Hematopoietic multipotent progenitor cell treated with erythropoietin and hydrocortisone succinate and interleukin-3 and kit ligand, for 8 days (in vitro differentiated cells): ENCODE measurements around the gene SLC22A3.
"Not testable (repeated sequence)": the region's sequence is repeated elsewhere in the genome, so short reads cannot be mapped to it uniquely, and the experiment has no call there.

ENCODE experiments used
- DNase-seq: peaks from one replicate; pipeline ENCODE4 v3.0.0-alpha.2; 2015

SLC22A3 gene

DNA sequence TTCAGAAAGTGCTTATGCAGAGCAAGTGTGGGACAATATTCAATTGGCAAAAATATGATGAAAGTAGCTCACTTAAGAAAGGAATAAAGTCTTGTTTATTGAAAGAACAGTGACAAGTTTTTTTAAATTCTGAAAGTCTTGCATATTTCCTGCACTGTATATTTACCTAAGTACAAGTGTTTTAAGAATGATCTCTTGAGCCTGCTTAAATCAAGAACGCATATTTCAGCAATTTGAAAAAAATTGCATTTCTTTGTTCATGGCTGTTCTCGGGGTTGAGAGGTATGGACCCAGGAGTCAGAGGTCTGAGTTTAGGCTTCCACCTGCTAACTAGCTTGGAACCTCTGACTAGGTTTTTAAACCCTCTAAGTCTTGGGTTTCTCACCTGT is 27.4 kb downstream of the SLC22A3 start:
- no peak for DNase-seq

DNA sequence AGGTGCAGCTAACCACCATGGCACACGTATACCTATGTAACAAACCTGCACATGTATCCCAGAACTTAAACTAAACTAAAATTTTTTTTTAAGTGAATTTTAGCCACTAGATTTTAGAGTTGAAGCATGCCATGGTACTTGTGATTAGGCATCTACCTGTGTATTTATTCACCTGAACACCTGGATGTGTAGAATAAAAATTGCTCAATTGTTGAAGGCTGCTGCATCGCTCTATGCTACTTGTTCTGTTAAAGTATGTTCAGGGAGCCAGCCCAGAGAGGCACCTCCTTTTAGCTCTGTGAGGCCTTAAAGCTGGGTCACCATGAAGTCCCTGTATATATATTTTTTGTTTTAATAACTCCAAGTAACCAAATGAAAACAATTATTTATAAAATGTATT is 28.3 kb downstream of the SLC22A3 start:
- DNase-seq = no peak

DNA sequence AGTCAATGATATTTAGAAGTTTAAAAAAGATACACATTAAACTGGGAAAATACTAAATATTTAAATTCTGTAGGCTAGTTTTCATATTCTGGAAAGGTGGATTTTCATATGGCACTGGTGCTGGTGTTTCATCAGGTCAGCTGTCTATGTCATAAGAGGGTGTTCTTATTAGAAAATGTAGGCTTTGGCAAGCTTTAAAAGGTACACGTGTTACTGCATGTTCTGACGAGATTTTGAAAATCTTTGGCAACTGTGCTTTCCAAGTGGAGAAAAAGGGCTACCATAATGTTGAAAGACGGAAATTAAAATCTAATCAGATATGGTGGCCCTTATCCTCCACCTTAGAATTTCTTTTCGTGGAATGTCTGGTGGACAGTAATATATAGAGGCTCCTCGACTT is 30.0 kb downstream of the SLC22A3 start:
- DNase-seq = no peak

DNA sequence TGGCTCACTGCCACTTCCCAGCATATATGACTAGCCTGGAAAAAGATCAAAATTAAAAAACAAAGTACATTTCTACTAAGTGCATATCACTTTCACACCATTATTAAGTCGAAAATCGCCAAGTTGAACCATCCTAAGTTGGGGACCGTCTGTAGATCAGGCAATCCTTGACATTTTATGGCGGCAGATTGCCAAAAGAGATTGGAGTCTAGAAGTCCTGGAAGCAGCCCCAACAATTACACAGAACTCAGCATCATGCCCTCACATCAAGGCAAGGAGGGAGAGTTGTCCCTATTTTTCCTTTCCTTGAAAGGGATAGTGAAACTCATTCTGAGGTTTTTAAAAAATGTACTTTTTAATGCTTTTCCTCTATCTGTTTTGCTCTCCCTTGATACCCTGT is 30.7 kb downstream of the SLC22A3 start:
- no peak for DNase-seq

DNA sequence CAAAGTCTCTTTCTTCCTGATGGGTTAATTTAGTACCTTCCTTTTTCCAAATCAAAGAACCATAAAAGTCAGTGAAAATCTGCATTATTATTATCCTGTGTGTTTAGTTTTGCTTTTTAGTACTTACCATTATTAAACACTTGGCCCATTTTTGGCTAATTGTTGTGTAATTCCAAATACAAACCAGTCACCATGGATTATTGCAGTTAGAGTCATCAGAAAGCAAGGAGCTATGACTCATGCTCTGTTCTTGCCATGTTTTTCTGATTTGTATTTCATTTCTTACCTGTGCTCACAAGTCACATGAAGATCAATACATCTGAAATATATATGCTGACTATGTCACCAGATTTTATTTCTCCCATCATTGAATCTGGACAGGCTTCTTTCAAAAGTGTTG is 31.3 kb downstream of the SLC22A3 start:
- no peak for DNase-seq

DNA sequence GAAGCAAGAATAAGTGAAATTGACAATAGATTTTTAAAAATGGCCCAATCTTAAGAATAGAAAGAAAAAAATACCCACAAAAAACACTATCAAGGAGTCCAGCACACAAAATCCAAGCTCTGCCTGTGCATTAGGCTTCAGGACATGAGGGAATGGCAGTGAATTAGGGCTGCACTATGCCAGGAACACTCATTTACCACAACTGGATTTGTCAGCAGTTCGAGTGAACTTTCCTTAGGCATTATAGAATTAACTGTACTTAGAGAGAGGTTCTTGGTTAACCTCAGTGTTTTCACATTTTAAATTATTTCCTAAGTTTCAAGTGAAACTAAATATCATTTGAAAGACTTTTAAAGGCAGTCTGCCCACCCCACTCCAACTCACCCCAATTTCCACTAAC is 34.8 kb downstream of the SLC22A3 start:
- DNase-seq = no peak

DNA sequence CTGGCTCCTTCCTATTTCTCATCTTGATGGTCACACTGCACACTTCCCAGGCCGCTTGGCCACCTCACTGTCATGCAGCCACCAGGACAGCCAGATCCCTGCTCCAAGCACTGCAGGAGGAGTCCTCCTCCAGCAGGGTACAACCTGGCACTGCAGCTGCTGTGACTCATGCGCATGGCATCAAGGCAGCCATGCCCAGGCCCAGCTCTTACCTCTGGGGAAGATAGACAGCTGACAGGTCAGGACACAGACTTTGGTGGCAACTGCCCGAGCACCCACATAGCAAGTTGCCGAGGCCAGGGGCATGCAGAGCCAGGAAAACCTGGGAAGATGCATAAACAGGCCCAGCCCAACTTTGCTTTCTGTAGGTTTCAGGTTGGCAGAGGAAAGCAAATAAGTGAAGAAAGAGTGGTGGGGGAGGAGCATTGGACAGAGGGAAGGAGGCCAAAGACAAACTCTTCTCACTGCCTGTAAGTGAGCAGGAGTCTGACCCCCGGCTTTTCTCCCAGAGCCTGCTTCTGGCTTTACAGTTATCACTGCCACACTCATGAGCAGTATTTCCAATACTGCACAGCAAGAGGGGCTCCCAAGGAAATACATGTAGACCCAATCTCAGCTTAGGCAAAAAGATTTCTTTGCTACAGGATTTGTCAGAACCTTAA is 38.8 kb downstream of the SLC22A3 start:
- no peak for DNase-seq

DNA sequence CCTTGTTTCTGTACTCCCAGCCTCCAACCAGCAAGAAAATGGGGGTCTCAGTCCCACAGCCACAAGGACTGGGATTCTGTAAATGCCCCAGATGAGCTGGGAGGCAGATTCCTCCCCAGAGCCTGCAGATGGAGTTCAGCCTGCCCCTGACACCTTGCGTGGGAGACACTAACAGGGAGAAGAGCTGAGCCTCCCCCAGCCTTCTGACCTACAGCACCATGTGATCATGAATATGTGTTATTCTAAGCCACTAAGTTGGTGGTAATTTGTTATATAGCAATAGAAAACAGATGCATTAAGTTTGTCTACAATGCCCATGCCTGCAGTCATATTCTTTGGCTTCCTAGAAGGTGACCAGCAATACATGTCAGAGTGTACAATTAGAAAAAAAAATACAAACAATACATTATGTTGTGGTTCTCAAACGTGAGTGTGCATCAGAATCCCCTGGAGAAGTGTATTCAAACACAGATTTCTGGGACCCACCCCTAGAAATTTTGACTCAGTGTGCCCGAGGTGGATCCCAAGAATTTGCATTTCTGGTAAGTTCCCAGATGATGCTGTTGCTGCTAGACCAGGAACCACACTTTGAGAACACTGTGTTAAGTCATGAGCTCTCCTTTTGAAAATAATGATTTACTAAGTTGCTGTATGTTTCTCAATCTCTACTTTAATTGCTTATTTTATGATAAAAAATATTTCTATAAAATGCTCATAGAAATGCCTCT is 39.9 kb downstream of the SLC22A3 start:
- DNase-seq = no peak

DNA sequence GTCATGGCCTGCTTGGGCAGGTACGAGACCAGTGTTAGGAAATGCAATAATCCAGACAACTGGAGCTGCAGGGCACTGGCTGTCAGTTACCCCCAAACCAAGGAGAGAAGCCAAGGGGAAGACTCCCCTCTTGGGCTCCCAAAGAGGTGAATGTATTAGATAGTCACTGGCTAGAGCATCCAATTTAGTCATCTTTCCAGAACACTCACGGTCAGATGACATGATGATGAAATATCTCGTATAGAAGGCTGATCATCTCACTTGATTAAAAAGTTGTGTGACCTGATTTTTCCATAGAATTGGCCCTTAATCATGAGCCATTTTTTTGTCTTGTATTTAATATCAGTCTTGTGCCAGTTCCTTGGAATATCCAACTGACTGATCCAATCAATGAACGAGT is 40.7 kb downstream of the SLC22A3 start:
- no peak for DNase-seq

DNA sequence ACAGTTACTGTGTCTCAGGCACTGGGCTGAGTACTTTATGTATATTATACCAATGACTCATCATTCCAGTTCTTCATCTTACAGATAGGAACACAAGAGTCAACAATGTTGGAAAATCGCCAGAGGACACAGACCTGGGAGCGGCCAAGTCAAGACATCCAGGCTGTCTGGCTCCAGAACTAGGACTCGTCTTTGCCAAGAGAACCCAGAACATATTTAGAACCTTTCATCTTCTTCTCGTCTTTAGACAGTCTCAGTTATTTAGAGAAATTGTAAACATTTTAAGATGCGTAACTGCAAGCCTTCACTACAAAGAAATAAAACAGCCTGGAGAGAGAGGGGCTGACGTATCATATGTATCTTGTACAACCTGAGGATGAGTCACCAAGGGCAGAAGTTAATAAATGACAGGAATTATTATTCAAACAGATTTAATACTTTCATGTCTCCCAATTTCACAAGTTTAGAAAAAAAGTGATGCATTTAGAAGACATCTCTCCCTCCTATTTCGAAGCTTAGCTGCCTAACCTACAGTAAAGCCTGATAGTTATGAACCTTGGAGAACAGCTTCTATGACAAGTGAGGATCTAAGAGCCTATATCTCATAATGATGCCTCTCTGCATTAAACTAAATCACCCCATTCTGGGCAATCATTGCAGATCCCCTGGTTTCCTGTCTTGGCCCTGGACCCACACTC is 43.4 kb downstream of the SLC22A3 start:
- DNase-seq = no peak

DNA sequence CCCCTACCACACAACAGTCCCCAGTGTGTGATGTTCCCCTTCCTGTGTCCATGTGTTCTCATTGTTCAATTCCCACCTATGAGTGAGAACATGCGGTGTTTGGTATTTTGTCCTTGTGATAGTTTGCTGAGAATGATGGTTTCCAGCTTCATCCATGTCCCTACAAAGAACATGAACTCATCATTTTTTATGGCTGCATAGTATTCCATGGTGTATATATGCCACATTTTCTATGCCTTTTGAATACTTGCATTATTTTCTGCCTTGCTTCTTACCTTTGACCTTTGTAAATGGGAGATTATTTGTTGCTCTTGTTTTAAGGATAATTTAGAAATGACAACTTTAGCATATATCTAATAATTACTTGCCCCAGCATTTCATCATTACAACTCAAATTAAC is 45.3 kb downstream of the SLC22A3 start:
- not testable (repeated sequence) for DNase-seq

DNA sequence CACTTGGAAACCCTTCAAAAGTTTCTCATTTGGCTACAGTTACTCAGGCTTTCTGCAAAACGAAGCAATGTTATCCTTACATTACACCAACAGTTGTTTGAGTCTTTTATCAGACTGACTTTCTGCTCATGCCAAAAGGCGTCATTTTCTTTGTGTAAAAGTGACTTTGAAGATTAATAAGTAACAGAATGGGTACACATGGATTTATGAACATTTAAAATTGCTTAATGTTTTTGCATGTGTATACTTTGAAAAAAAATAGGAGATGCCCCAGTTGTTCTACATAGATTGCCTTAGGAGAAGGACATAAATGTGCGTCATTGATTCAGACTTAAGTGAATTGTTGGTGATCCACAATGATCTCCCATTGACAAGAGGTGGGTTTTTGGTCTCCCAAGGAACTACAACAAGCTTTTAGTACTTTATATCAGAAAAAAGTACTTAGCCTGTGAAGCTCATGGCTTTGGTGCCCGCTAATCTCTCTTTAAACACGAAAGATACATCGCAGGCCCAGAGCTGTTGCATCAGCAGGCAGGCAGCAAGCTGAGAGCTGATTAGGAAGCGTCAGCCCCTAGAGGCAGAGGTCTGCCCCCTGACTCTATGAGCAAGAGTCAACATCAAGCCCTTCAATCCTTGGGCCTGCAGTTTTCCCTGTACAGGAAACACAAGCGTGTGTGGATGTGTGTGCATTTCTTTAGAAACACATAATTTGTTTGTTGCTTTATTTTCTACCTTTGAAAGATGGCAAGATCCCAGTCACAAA is 45.9 kb downstream of the SLC22A3 start:
- DNase-seq = no peak

DNA sequence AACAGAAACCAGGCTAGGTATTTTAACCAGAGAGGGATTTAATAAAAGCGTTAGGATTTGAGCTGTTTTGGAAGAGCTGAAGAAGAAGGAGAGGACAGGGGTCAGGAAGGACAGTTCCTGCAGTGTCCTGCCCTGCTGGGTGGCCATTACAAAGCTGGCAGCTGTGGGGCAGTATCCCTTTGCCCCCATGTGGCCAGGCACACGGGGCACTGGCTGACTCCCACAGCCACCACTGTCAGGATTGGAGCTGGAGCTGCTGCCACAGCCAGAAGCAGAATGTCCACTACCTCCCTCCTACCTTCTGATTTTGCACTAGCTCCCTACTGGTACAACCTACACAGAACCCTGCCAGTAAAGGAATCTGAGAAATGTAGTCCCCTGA is 46.5 kb downstream of the SLC22A3 start:
- no peak for DNase-seq

DNA sequence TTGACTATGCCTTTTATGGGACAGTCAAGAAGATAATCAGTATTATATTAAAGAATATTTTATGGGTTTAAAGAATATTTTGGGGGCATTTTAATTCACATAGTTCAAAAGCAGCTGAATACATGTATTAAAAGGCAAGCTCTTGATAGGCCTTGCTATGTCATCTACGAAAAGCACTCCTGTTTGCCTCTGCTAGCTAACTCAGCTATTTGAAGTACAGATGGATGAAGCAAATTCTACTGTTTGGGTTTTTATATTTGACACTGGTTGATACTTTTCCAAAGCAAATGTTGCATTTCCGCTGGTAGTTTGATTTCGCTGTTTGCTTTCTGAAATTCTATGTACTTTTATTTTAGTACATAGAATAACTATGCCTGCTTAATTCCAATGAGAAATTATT is 47.0 kb downstream of the SLC22A3 start:
- no peak for DNase-seq

DNA sequence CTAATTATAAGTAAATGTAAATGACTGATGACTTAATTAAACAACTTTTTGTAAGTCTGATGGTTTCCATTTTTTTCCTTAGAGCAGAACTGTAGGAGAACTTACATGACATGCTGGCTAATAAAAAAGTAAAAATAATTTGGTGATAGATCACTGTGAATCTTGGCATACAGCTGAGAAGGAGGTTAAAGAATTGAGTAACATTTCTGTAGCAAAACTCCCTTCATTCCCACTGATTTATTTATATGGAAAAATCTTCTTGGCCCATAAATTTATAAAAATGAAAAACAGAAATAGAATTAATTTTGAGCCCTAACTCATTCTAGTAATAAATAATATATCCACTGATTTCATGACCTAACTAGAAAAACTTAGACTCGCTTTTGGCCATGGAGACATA is 48.1 kb downstream of the SLC22A3 start:
- DNase-seq = no peak

DNA sequence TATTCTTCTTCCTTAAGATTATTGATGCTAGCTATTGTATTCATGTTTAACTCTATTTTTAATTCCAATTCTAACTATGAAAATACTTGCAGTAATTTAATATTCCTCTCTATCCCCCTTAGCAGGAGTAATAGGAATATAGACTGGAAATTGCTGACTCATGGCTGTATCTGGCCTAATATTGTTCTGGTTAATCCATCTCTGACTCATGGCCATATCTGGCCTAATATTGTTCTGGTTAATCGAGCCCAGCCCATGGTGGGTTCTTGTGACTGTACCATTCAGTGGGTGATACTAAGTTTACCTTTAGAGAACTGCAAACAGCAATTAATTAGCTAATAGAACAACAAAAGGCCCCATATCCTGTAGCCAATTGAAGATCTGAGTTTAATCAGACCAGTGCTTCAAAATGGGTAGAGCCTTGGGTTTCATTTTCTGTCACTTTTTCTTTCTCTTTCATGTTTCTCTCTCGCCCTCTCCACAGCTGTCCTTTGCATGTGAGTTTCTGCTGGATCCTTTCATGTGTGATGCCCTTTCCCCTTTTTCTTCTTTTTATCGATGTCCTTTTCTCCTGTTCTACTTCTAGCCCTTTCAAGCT is 50.6 kb downstream of the SLC22A3 start:
- no peak for DNase-seq

DNA sequence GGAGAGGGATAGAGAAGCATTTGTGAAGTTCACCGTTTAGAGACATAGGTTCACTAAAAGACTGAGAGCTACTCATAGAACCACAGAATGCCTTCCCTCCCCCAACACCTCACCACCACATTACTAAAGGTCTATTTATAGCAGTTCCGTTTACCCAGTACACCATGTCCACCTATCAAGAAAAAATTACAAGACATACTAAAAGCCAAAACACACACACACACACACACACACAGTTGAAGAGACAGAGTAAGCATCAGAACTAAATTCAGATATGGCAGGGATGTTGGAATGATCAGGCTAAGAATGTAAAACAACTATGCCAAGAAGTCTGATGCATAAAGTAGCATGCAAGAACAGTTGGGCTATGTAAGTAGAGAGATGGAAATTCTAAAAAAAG is 52.3 kb downstream of the SLC22A3 start:
- DNase-seq = no peak

DNA sequence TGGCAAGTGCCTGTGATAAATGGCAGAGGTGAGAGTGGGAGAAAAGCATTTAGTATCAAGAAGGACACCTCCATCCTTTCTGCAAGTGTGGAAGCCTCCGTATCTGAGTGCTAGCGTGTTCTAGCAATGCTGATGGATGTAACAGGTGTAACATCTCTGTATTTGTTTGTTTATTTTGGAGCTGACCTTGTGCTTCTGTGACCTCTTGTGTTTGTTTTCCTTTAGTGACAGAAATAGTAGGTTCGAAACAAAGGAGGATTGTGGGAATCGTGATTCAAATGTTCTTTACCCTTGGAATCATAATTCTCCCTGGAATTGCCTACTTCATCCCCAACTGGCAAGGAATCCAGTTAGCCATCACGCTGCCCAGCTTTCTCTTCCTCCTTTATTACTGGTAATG is 60.4 kb downstream of the SLC22A3 start:
- DNase-seq = no peak

DNA sequence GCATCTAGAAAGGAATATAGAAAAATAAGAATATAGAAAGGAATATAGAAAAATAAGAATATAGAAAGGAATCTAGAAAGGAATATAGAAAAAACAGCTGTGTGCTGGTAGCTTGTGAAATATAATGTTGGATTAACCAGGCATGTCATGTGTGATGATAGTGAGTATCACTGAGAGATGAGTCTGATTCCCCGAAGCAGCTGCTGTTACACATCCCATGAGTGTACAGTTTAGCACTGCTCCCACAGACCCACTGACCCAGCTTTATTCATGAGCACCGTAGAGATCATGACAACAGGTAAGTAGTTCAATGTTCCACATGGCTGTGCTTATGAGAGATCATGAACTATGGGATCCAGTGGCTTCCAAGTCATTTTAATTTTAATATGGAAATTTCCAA is 64.8 kb downstream of the SLC22A3 start:
- no peak for DNase-seq

DNA sequence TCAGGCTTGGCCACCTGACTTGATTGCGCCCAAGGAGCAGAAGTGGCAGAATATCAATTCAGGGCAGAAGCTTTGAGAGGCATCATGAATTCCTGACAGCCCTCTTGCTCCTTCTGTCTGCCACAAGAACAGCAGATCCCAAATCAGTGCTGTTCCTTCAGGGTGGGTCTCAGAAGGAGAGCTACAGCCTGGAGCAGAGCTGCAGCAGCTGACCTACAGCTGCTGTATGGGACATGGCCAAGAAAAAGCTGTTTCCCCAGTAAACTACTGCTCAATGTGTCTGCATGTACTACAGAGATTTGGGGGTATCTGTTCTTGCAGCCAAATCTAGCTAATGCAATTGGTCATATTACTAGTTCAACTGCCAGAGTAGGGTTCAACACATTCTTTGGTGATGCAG is 69.0 kb downstream of the SLC22A3 start:
- DNase-seq = no peak

DNA sequence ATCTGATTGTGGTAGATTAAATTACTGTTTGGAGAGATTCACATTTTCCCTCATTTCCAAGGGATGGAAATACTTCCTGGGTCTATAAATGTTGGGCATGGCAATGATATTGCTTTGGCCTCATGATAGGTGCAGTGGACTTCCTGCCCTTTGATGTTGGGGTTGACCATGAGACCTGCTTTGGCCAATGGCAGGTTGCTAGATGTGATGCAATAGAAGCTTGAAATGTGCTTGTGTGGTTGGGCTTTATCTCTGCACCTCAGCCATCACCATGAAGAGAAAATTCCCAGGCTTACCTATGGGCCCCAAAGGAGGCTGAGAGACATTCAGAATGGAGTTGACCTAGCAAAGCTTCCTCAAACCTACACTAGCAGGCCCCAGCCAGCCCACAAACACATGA is 69.4 kb downstream of the SLC22A3 start:
- no peak for DNase-seq

DNA sequence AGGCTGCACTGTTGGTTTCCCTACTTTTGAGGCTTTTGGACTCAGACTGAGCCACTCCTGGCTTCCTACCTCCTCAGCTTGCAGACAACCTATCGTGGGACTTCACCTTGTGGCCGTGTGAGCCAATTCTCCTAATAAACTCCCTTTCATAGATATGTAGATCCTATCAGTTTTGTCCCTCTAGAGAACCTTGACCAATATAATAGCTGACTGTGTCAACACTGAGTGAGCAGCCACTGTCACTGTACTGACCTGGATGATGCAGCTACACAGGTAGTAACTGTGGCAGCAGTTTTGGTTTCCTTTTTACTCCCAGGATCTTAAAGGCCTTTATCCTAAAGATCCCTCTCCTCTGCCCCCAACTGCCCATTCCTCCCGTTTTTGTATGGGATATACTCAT is 70.2 kb downstream of the SLC22A3 start:
- no peak for DNase-seq

DNA sequence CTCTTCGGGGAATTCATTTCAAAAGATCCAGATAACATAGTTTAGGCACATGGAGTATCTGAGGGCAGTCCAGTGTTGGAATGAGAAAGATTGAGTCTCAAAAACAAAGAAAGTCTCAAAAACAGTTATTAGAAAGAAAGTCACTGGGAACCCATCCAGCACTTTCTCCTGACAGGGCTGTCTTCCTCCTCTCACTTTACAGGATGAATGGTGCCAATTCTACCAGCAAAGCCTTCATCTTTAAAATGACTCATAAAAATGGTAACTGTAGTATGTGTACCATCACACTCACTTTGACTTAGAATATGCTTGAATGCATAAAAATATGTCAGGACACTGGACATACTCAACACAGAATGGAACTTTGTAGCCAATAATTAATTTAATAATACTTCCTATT is 71.3 kb downstream of the SLC22A3 start:
- no peak for DNase-seq
